Fibroblast of skin of left quadriceps (primary cell): ENCODE measurements around the gene GNB1L.
"Not testable (repeated sequence)": the region's sequence is repeated elsewhere in the genome, so short reads cannot be mapped to it uniquely, and the experiment has no call there.

Experiments used
- DNase-seq, 2 experiments: peaks; one replicate each; pipeline ENCODE4 v3.0.0-alpha.2; 2013; ENCODE audit warnings: low read depth in 2 of 2

The GNB1L gene

GRCh38 chr22:19795617-19796008 is 59.1 kb downstream of the GNB1L start:
- no peak for DNase-seq

- DNase-seq: no peak
Observed at GRCh38 chr22:19793661-19794310, 60.9 kb downstream of the GNB1L start.

- DNase-seq: no peak
Observed at GRCh38 chr22:19793161-19793560, 61.5 kb downstream of the GNB1L start.

GRCh38 chr22:19792383-19792896 is 62.2 kb downstream of the GNB1L start:
- DNase-seq: not testable (repeated sequence)

GRCh38 chr22:19791894-19792293 is 62.8 kb downstream of the GNB1L start:
- no peak for DNase-seq

- DNase-seq: no peak
Observed at GRCh38 chr22:19791243-19791642, 63.4 kb downstream of the GNB1L start.

- DNase-seq: no peak
Observed at GRCh38 chr22:19789828-19790227, 64.8 kb downstream of the GNB1L start.

GRCh38 chr22:19789406-19789805 is 65.3 kb downstream of the GNB1L start:
- no peak for DNase-seq

GRCh38 chr22:19788661-19789225 is 65.9 kb downstream of the GNB1L start:
- DNase-seq: no peak

- no peak for DNase-seq
Observed at GRCh38 chr22:19787849-19788141, 66.9 kb downstream of the GNB1L start.

GRCh38 chr22:19786959-19787848 is 67.5 kb downstream of the GNB1L start:
- no peak for DNase-seq

GRCh38 chr22:19786264-19786585 is 68.4 kb downstream of the GNB1L start:
- DNase-seq: no peak

GRCh38 chr22:19785461-19786263 is 69.0 kb downstream of the GNB1L start:
- DNase-seq: no peak

- DNase-seq: no peak
Observed at GRCh38 chr22:19784384-19785175, 70.1 kb downstream of the GNB1L start.

GRCh38 chr22:19783586-19784383 is 70.9 kb downstream of the GNB1L start:
- no peak for DNase-seq

GRCh38 chr22:19782533-19782932 is 72.1 kb downstream of the GNB1L start:
- no peak for DNase-seq

GRCh38 chr22:19779685-19780268 is 74.9 kb downstream of the GNB1L start:
- DNase-seq: no peak

- no peak for DNase-seq
Observed at GRCh38 chr22:19779011-19779421, 75.7 kb downstream of the GNB1L start.

- DNase-seq: not testable (repeated sequence)
Observed at GRCh38 chr22:19777192-19777591, 77.5 kb downstream of the GNB1L start.

GRCh38 chr22:19776433-19777031 is 78.1 kb downstream of the GNB1L start:
- DNase-seq: no peak
